Amniotic stem cell (primary cell): ENCODE data around the gene DNAH3.
"Not testable (repeated sequence)": the region's sequence is repeated elsewhere in the genome, so short reads cannot be mapped to it uniquely, and the experiment has no call there.

ENCODE experiments used
- DNase-seq: peaks from one replicate; lab custom pipeline; 2025; lab: John Stamatoyannopoulos, UW

The DNAH3 gene

GRCh38 chr16:21167360-21167759 lies 16.7 kb upstream of the DNAH3 start:
- no peak for DNase-seq

DNA sequence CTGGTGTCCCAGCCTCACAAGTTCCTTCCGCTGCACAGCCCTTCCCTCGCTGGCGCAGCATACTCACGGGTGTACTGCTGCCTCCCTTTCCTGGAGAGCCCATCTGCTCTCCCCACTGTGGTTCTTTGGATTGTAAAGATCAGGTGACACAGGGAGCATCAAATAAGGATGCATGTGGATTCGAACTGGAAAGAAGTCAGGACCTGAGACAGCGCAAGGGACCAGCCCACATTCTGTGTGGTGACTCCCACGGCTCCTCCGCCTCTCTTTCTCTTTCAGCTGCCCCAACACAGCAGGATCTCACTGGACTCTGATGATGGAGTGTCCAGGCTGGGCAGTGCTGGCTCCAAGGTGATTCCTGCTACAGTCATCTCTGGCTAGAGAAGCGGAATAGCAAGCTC lies 15.9 kb upstream of the DNAH3 start:
- no peak for DNase-seq

DNA sequence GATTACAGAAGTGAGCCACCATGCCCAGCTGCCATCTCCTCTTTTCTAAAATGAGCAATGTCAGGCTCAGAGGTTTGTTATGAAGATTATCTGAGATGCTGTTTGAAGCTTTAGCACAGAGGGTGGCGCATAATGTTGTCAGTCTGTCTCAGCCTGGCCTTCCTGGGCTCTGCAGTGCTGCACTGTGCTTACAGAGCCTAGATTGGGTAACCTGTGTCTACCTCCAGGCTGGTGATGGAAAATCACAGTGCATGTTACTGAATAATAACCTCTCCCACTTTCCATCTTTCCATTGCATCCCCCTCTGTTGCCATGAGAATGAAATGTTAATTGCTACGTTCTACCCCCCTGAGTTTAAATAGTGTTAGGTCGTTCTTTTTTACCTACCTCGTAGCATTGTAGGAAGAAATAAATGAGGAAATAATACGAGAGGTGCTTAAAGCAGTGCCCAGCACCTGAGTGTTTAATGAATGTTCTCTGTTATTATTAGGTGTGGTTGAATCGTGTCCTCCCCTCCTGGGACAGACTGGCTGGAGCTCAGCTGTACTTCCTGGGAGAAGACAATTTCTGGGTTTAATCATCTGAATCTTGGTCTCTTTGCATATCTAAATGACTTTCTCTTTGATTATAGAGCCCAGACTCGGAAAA lies 14.0 kb upstream of the DNAH3 start:
- no peak for DNase-seq

DNA sequence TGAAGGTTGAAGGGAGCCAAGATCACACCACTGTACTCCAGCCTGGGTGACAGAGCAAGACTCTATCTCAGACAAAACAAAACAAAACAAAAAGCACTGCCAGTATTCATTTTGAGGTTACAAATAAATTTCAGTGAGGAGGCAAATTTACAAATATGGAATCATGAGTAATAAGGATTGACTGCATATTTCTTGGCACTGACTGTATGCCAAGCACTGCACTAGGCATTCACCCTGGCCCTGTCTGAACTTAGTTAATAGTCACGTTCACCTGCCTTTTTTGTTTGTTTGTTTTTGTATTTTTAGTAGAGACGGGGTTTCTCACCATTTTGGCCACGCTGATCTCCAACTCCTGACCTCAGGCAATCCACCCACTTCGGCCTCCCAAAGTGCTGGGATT lies 12.9 kb upstream of the DNAH3 start:
- DNase-seq: no peak

DNA sequence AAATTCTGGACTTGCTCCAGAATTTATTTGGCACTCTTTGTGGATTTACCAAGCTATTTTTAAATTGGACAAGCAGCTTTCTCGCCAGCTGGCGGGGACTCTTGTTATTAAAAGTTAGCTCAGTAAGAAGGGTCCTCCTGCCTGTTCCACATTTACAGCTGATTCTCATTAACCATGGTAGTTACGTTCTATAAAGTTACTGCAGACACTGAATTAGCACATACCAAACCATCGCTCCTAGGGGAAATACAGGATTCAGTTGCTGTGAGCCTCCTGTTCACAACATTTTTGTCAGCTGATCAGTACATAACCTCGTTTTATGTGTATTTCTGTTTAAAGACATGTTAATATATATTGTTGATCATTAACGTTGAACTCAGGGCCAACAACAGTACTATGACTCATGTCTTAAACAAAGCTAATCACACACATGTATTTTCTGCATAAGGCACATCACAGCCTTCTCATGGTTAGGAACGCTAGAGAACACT lies 12.1 kb upstream of the DNAH3 start:
- DNase-seq: no peak

GRCh38 chr16:21161211-21161610 lies 10.6 kb upstream of the DNAH3 start:
- no peak for DNase-seq

DNA sequence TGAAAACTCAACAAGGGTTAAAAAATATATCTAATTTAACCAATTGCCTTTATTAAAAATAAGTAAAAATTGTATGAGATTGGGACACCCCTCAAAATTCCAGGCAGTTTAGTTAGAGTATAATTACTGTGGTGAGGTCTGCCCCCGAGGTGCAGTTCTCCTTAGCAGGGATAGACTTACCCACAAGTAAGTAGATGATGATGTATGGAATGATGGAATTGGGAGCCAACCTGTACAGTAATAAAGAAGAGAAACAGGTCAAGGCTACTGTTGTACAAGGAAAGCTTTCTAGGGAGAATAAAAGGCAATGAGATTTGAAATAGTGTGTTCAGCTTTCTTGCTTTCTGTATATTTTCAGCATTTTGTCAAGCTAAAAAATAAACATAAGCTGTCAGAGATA lies 9.6 kb upstream of the DNAH3 start:
- no peak for DNase-seq

DNA sequence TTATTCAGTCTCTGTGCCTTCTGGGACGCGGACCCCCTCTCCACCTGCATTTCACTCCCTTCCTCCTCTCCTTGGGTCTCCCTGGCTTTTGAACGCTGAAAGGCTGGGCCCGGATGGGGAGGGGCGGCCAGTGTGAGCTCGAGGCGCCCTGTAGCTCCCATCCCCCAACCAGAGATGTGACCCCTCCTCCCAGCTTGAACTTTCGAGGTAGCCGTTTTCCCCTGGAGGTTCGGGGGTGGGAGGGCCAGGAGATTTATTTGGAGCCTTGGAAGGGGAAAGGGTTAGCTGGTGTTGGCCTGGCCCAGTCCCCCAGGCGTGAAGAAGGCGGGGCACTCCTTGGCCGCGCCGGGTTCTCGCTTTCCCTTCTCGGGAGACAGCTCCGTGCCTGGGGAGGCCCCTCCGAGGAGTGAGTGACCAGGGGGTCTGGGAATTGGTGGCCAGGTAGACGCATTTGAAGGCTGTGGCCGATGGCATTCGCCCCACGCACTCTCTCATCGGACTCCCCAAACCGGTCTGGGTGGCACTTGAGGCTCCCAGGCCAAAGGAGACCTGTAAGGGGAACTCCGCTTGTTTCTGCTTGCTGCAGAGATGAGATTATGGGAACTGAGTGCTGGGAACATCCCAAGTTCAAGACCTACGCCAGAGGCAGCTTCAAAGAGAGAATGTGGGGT lies 8.8 kb upstream of the DNAH3 start:
- no peak for DNase-seq

DNA sequence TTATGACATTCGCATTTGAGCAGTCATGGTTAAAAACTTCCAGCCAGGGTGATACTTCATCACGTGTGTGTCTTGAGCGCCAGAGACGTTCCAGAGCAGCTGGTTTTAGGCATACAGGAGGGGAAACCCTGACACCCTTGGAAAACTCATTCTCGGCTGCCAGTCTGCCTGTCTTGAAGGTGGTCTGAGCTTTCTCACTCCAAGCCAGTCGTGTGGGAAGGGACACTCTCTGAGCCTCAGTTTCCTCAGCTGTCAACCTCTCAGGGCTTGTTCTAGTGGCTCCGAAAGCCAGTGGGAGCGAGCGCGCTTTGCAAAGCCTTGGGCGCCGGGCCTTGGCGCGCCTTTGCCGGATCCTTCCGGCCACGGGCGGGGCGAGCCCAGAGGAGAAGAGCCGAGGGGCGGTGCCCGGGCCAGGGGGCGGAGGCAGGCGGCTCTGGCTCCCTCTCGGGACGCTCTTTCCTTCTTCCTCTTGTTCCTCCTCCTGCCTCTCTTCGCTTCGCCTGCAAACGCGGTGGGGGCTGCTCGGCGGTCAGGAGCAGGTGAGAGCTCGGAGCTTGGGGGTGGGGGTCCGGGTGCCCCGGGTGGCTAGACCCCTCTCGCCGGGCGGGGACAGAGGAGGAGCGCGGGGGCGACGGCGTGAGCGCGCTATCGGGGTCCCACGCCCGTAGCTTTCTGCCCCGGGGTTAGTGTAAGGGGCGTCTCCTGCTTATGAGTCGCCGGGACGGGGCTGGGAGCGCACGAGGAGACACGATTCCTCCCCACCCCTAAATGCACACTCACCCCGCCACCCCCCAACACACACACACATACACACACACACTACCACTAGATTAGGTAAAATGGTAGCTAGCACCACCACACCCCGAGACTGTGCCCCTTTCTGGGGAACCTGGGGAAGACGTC lies 7.8 kb upstream of the DNAH3 start, which contains the start of gene LDAF1:
Gene LDAF1, plus strand, starts transcription at position 467 of the 903 bp plus-strand sequence. CDS start 2,509 bp downstream, outside the sequence.
- peak; percentile 73 for DNase-seq

GRCh38 chr16:21157632-21158031 lies 7.0 kb upstream of the DNAH3 start:
- no peak for DNase-seq

DNA sequence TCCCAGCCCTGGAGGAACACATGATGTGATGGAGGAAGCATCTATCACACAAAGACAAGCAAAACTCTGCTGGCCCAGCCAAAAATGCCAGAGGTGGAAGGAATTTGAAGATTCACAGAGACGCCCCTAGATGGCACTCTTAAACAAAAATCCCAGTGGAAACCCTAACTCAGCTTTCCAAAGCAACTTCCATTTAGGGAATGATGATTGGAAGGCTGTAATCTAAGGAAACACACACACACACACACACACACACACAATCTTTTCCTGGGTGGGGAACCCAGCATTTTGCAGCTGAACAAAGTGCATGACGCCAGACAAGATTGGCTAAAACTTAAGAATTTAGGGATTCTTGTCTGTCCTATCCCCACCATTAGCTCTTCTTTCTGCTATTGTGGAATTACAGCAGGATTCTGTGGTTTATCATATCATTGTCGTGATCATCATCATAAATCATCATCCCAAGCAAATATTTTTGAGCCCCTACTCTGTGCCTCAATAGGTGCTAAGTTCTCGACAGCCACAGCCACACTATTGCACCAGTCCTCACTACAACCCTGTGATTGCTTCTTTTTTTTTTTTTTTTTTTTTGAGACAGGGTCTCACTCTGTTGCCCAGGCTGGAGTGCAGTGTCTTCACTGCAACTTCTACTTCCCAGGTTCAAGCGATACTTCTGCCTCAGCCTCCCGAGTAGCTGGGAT lies 6.3 kb upstream of the DNAH3 start:
- peak; percentile 76 for DNase-seq

DNA sequence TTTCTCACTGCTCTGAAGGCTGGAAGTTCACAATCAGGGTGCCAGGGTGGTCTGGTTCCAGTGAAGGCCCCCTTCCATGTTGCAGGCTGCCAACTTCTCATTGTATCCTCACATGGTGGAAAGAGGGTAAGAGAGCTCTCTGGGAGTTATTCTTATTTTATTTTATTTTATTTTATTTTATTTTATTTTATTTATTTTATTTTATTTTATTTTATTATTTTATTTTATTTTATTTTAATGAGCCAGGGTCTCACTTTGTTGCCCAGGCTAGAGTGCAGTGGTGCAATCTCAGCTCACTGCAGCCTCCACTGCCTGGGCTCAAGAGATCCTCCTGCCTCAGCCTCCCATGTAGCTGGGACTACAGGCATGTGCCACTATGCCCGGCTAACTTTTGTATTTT lies 5.4 kb upstream of the DNAH3 start:
- DNase-seq: not testable (repeated sequence)

DNA sequence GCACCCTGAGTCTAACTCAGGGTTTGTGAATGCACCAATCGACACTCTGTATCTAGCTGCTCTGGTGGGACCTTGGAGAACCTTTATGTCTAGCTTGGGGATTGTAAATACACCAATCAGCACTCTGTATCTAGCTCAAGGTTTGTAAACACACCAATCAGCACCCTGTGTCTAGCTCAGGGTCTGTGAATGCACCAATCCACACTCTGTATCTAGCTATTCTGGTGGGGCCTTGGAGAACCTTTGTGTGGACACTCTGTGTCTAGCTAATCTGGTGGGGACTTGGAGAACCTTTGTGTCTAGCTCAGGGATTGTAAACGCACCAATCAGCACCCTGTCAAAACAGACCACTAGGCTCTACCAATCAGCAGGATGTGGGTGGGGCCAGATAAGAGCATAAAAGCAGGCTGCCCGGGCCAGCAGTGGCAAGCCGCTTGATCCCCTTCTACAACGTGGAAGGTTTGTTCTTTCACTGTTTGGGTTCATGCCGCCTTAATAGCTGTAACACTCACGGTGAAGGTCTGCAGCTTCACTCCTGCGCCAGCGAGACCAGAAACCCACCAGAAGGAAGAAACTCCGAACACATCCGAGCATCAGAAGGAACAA lies 2.6 kb upstream of the DNAH3 start:
- DNase-seq: not testable (repeated sequence)

DNA sequence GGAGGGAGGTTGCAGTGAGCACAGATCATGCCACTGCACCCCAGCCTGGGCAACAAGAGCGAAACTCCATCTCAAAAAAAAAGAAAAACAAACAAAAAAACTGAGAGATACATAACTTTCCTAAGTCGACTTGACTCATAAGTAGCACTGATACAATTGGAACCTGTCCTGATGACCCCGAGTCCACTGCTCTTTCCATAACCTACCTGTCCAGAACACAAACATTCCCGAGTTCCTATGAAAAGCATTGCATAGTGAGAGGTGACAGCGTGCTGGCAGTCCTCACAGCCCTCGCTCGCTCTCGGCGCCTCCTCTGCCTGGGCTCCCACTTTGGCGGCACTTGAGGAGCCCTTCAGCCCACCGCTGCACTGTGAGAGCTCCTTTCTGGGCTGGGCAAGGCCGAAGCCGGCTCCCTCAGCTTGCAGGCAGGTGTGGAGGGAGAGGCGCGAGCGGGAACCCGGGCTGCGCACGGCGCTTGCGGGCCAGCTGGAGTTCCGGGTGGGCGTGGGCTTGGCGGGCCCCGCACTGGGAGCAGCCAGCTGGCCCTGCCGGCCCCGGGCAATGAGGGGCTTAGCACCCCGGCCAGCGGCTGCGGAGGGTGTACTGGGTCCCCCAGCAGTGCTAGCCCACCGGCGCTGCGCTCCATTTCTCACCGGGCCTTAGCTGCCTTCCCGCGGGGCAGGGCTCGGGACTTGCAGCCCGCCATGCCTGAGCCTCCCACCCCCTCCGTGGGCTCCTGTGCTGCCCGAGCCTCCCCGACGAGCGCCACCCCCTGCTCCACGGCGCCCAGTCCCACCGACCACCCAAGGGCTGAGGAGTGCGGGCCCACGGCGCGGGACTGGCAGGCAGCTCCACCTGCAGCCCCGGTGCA lies 1.7 kb upstream of the DNAH3 start:
- DNase-seq: not testable (repeated sequence)

DNA sequence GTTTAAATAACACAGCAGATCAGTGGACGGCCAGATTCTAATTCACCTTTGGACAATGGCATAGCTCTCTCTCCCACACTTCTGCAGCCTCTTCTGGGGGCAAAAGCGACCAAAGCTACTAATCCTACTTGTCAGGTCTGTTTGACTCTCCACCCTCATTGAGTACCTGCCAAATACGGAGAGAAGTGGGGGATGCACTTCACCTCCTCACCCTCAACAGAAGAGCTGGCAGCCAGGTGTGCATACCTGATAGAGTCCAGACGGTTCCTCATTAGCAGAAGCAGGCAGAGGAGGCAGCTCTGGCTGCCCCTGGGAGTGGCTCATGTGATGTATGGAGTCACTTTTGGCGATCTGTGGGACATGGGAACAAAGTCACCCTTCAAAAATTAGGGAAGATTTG lies 4.9 kb downstream of the DNAH3 start:
- no peak for DNase-seq

GRCh38 chr16:21134053-21134452 lies 16.6 kb downstream of the DNAH3 start:
- DNase-seq: no peak

GRCh38 chr16:21130811-21131210 lies 19.8 kb downstream of the DNAH3 start:
- no peak for DNase-seq

- no peak for DNase-seq
These were observed 21.7 kb downstream of the DNAH3 start for GRCh38 chr16:21128991-21129390.

- DNase-seq: no peak
These were observed 24.1 kb downstream of the DNAH3 start for GRCh38 chr16:21126518-21126917.

DNA sequence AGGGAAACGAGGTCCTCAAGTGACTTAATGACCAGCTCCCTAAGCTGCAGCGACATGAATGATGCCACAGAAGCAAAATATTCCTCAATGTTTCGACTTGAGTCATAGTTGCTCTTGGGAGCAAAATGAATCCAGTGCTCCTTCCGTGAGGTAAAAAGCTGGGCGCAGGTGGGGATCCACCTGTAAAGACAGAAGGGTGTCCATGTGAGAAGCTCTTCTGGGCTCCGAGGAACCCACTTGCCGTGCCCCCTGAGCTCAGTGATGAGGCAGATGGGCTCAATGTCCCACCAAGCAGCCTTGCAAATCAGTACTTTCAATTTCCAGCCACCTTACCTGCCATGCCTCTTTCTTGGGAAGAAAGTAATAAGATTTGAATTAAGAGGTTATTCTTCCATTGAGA lies 25.5 kb downstream of the DNAH3 start:
- no peak for DNase-seq
